Thyroid gland (tissue), 4 donors: ENCODE measurements around the gene DPYD. TPM values are rescaled to one million over a fixed set of nuclear protein-coding genes. Genes with fewer than 3 reads are reported as not detected.
A peak's percentile ranks its signal among the peaks of the same experiment; 100 is the strongest.

Experiments used
- DNase-seq, 2 donors: peaks; one replicate each; pipeline ENCODE4 v3.0.0-alpha.2; 2019
- H3K27ac ChIP-seq, 3 donors: fragments of 200-600 bp; sonication (generic); 1 replicate in 2 of 3; 2 replicates in 1 of 3; pipeline ENCODE4 v1.5.1; 2016 to 2019; ENCODE audit warnings: mild to moderate bottlenecking in 1 of 3, moderate library complexity in 1 of 3
- H3K27me3 ChIP-seq: fragments of 200-600 bp; sonication (generic); one replicate; pipeline ENCODE4 v1.5.1; 2019
- H3K36me3 ChIP-seq, 2 donors: fragments of 200-600 bp; sonication (generic); one replicate each; pipeline ENCODE4 v1.5.1; 2016 to 2019
- H3K4me1 ChIP-seq, 2 donors: fragments of 200-600 bp; sonication (generic); one replicate each; pipeline ENCODE4 v1.5.1; 2017 to 2019
- H3K4me3 ChIP-seq, 3 donors: fragments of 200-600 bp; sonication (generic); replicated peaks in 1 of 3; 1 replicate in 2 of 3; 2 replicates in 1 of 3; pipeline ENCODE4 v1.5.1; 2016; ENCODE audit warnings: mild to moderate bottlenecking in 1 of 3
- H3K9me3 ChIP-seq: fragments of 200-600 bp; sonication (generic); one replicate; pipeline ENCODE4 v1.5.1; 2017
- CTCF ChIP-seq, 6 experiments: fragments of 200-600 bp in 3 of 6; fragments of 450-650 bp in 3 of 6; sonication (generic) in 3 of 6; IDR thresholded peaks; one replicate each; pipeline ENCODE4 v1.5.1; 2016 to 2019; ENCODE audit warnings: antibody characterized with exemption in 6 of 6, mild to moderate bottlenecking in 2 of 6, inconsistent platforms in 1 of 6, moderate library complexity in 1 of 6
- POLR2A ChIP-seq, 2 donors: fragments of 450-650 bp; IDR thresholded peaks; one replicate each; pipeline ENCODE4 v1.6.1; 2017; ENCODE audit warnings: antibody characterized with exemption in 2 of 2, mild to moderate bottlenecking in 2 of 2, moderate library complexity in 1 of 2
- WGBS, 2 donors: methylation state at CpG; one replicate each; pipeline ENCODE4 v1.1.5; 2017; 5-methylcytosine and 5-hydroxymethylcytosine counted together
- intact Hi-C: fragments of 100-400 bp; cut with DNase I; formaldehyde crosslinking; loops from one replicate; pipeline ENCODE4 v1.15.1; 2023
- total RNA-seq, 4 donors: library from RNA; depleted of rRNA; stranded (reverse); fragments of >200 nt; gene quantifications; one replicate each; pipeline ENCODE4 v1.2.3, GENCODE V29; 2016

Gene DPYD
- total RNA-seq, 4 donors from 2014 or later: 27.3 to 54.0 (median 39.5) TPM

- no peaks in the 10 kb centered on the region for H3K27me3 ChIP-seq
- H3K4me3 ChIP-seq: no peak overlapping the region
- 65 to 66% methylated on average over 2 of the region's 2 CpGs for WGBS, 2 donors
- no peak for DNase-seq
- H3K9me3 ChIP-seq: no peaks in the 10 kb centered on the region
- H3K4me1 ChIP-seq: no peaks in the 10 kb centered on the region
- H3K27ac ChIP-seq: no peak overlapping the region
- no peak for TF ChIP-seq POLR2A (IDR thresholded peaks at IDR 0.05)
- H3K36me3 ChIP-seq: no peaks in the 10 kb centered on the region
- intact Hi-C loops: no loop called here
Observed at GRCh38 chr1:97632776-97633175, 288.1 kb downstream of the DPYD start.

- no peak for DNase-seq
- 74 to 79% methylated on average over 4 of the region's 4 CpGs for WGBS, 2 donors
- TF ChIP-seq POLR2A (IDR thresholded peaks at IDR 0.05): no peak
- no peak for TF ChIP-seq CTCF (IDR thresholded peaks at IDR 0.05)
Observed at GRCh38 chr1:97632075-97632474, 288.8 kb downstream of the DPYD start.

GRCh38 chr1:97630948-97631347 is 289.9 kb downstream of the DPYD start:
- WGBS, 2 donors: 28 to 36% methylated on average over 3 of the region's 3 CpGs
- Histone ChIP-seq H3K36me3 (no peaks in the 10 kb centered on the region), H3K27ac (no peak overlapping the region), H3K4me3 (no peak overlapping the region), H3K9me3 (no peaks in the 10 kb centered on the region), H3K27me3 (no peaks in the 10 kb centered on the region), H3K4me1 (no peaks in the 10 kb centered on the region)
- no peak for TF ChIP-seq POLR2A (IDR thresholded peaks at IDR 0.05)
- TF ChIP-seq CTCF (IDR thresholded peaks at IDR 0.05): no peak
- DNase-seq: peak; percentile 2 to 8
- intact Hi-C loops: no loop called here

More at GRCh38 chr1:97632075-97632474, 288.8 kb downstream of the DPYD start:
- no peaks in the 10 kb centered on the region for H3K9me3 ChIP-seq
- no peaks in the 10 kb centered on the region for H3K27me3 ChIP-seq
- intact Hi-C loops: no loop called here
- no peaks in the 10 kb centered on the region for H3K36me3 ChIP-seq
- no peaks in the 10 kb centered on the region for H3K4me1 ChIP-seq
- H3K27ac ChIP-seq: no peak overlapping the region
- H3K4me3 ChIP-seq: no peak overlapping the region

- intact Hi-C loops: no loop called here
- no peak for DNase-seq
- Histone ChIP-seq H3K27me3 (no peaks in the 10 kb centered on the region), H3K4me3 (no peak overlapping the region), H3K9me3 (no peaks in the 10 kb centered on the region), H3K27ac (no peak overlapping the region), H3K36me3 (no peaks in the 10 kb centered on the region), H3K4me1 (no peaks in the 10 kb centered on the region)
- WGBS, 2 donors: 28 to 44% methylated on average over 1 of the region's 1 CpG
- TF ChIP-seq CTCF (IDR thresholded peaks at IDR 0.05) (no peak), POLR2A (IDR thresholded peaks at IDR 0.05) (no peak)
Observed at GRCh38 chr1:97630281-97630680, 290.6 kb downstream of the DPYD start.

GRCh38 chr1:97623220-97623619 is 297.6 kb downstream of the DPYD start:
- TF ChIP-seq CTCF (IDR thresholded peaks at IDR 0.05): no peak
- no peak for TF ChIP-seq POLR2A (IDR thresholded peaks at IDR 0.05)
- no peaks in the 10 kb centered on the region for H3K4me1 ChIP-seq
- no peak overlapping the region for H3K4me3 ChIP-seq
- no peak for DNase-seq
- peak overlapping the region in 1 of 3 donors; percentile 11 for H3K27ac ChIP-seq
- H3K36me3 ChIP-seq: no peaks in the 10 kb centered on the region
- no peaks in the 10 kb centered on the region for H3K27me3 ChIP-seq
- intact Hi-C loops: no loop called here
- no peaks in the 10 kb centered on the region for H3K9me3 ChIP-seq

GRCh38 chr1:97621955-97622354 is 298.9 kb downstream of the DPYD start:
- H3K4me1 ChIP-seq: no peaks in the 10 kb centered on the region
- intact Hi-C loops: no loop called here
- TF ChIP-seq POLR2A (IDR thresholded peaks at IDR 0.05) (no peak), CTCF (IDR thresholded peaks at IDR 0.05) (no peak)
- WGBS, 2 donors: 71 to 86% methylated on average over 1 of the region's 1 CpG
- DNase-seq: no peak
- no peaks in the 10 kb centered on the region for H3K36me3 ChIP-seq
- H3K27me3 ChIP-seq: no peaks in the 10 kb centered on the region
- no peak overlapping the region for H3K4me3 ChIP-seq
- no peaks in the 10 kb centered on the region for H3K9me3 ChIP-seq
- H3K27ac ChIP-seq: no peak overlapping the region
